Stimulated activated CD8-positive, alpha-beta memory T cell treated with anti-CD3 and anti-CD28 coated beads, Interleukin-7, amount 100 ng/mL, for 24 hours (primary cell): ENCODE measurements around the gene CCDC3.
"Not testable (repeated sequence)": the region's sequence is repeated elsewhere in the genome, so short reads cannot be mapped to it uniquely, and the experiment has no call there.

Source experiments
- DNase-seq: peaks from one replicate; pipeline ENCODE4 v3.0.0-alpha.2; 2020; ENCODE audit warnings: low read depth

The CCDC3 gene

GRCh38 chr10:12880423-12880822, 121.1 kb downstream of the CCDC3 start:
- no peak for DNase-seq

DNA sequence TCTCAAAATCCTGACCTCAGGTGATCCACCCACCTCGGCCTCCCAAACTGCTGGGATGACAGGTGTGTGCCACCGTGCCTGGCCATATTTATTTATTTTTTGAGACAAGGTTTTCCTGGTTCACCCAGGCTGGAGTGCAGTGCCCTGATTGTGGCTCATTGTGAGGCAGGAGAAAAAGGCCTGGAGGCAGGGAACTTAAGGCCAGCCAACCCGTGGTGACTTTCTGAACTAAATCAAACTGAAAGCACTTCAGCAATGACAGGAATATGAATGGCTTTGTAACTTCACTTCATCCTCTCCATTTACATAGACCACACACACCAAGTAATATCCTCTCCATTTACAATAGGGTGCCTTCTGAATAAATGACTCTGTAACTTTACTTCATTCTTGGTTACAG, 124.4 kb downstream of the CCDC3 start:
- no peak for DNase-seq

GRCh38 chr10:12876266-12876665, 125.2 kb downstream of the CCDC3 start:
- DNase-seq, result no peak

DNA sequence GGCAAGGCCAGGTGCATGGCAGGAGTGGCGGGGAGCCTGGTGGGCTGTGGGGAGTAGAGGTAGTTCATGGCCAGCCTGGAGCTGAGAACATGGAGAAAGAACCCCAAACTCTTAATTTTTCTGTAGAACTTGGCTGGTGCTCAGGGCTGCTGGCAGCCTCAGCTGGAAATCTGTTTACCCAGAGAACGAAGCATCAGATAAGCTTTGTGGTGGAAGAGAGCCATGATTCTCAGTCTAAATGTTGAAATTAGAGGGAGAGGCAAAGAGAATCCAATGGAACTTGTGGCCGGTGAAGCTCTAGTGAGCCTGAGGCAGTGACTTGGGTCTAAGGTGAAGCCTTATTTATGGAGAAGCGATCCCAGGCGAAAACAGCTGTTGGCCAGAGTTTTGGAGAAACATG, 126.4 kb downstream of the CCDC3 start:
- DNase-seq, result no peak

DNA sequence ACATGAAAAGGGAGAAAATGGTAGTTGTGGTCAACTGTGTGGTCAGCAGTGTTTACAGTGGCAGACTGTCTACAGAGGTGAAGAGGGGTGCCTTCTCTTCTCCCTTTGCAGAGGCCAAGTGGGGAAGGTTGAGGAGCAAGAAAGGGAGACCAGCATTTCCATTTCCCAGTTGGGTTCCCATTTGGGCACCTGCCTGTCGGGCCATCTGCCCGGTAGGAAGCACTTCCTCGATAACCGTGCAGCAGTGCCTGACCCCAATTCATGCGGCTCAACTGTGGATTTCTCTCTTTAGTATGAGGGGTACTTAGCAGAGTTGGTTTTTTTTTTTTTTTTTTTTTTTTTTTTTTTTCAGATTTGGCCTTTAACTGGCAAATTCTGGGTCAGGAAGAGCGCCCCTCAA, 127.0 kb downstream of the CCDC3 start:
- no peak for DNase-seq

DNA sequence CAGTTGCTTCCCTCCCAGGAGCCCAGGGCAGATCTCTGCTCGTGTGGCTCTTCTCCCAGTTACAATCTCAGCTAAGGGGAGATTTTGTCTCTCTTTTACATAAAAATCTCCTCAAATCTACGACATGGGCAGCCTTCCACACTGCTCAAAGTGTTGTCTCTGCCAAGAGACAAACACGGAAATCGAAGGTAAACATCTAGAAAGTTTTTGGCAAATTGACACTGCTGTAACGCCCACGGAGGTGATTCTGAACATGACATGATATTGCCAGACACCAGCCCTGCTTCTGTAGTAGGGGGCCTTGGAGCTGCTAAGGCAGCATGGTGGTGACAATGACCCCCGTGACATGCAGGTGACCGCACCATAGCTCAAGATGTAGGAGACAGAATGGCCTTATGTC, 128.3 kb downstream of the CCDC3 start:
- no peak for DNase-seq

- no peak for DNase-seq
These were observed 128.9 kb downstream of the CCDC3 start for GRCh38 chr10:12872577-12872976.

DNA sequence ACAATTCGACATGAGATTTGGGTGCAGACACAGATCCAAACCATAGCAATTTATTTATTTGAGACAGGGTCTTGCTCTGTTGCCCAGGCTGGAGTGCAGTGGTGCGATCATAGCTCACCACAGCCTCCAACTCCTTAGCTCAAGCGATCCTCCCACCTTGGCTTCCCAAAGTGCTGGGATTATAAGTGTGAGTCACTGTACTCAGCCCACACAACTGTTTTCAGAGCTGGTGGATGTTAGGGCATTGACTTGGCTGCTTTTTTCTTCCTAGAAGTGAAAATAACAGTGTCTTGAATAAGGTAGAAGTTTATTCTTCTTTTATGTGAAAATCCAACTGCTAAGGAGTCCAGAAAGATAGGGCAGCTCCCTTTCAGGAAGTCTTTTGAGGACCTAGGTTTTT, 132.1 kb downstream of the CCDC3 start:
- no peak for DNase-seq

DNA sequence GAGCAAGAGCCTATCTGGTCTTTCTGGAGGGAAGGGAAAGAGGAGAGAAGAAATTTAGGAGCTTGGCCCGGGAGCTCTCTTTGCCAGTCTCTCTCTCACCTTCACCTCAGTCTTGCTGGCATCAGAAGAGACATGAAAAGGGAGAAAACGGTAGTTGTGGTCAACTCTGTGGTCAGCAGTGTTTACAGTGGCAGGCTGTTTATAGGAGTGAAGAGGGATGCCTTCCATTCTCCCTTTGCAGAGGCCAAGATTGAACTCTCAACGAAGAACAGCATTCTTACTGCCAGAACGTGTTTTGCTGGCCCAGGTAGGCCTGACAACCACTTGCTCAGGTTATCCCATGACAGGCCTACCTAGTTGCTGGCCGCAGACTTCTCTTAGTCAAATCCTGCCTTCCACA, 133.3 kb downstream of the CCDC3 start:
- no peak for DNase-seq

DNA sequence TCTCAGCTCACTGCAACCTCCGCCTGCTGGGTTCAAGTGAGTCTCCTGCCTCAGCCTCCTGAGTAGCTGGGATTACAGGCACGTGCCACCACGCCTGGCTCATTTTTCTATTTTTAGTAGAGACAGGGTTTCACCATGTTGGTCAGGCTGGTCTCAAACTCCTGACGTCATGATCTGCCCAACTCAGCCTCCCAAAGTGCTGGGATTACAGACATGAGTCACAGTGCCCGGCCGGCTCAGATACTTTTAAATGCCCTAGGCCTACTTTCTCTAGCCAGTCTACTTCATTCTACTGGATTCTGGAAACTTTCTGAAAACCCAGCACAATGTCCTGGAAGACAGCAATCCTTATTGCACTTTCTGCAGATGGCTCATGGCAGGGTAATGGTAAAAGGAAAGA, 136.0 kb downstream of the CCDC3 start:
- DNase-seq, result not testable (repeated sequence)

GRCh38 chr10:12862459-12862858, 139.1 kb downstream of the CCDC3 start:
- no peak for DNase-seq

GRCh38 chr10:12854988-12855387, 146.5 kb downstream of the CCDC3 start:
- no peak for DNase-seq

DNA sequence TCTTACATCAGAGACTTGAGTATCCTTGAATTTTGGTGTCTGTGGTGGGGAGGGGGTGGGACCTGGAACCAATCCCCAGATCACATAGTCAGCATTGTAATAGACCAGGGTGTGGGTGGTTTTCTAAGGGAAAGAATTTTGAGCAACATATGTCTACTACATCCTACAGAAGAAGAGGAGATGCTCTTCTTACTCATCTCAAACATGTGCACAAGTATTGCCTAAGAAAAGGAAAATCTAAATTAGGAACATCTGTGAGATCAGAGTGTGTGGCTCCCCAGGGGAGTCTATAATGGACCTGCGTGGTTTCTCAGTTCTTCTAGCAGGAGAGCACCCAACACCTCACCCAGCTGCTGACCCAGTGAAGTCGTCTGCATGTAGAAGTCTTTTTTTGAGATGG, 148.8 kb downstream of the CCDC3 start:
- no peak for DNase-seq

GRCh38 chr10:12849319-12850181, 152.0 kb downstream of the CCDC3 start:
- no peak for DNase-seq

DNA sequence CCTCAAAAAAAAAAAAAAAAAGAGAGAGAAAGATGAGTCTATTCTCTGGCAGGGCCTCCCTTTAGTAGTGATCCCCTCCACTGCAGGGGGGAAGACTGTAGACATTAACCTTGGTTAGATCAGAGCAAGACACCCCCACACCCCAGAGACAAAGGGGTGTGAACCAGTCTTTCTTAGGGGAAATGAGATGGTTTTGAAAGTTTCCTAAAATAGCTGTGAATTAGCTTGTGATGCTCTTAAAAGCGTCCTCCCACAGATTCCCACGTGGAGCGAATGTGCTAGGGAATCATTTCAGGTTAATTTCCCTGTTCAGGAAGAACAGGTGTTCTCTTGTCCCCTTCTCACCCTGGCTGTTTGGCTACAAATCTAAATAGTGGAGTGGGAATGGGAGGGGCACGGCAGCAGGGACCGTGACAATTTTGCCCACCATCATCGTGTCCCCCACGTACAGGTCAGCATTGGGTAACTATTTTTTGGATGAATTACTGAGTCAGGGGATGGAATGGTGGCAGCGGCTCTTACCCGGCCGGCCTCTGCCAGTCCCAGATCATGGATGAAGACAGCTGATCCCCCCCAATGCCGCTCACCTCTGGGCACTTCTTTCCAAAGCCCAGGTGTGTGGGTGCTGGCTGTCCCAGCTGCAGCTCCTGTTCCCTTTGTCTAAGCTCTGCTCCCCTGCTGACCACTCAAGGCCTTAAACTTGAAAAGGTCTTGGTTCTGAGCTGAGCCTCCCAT, 152.9 kb downstream of the CCDC3 start:
- DNase-seq, result no peak

GRCh38 chr10:12847361-12847975, 154.0 kb downstream of the CCDC3 start:
- no peak for DNase-seq

DNA sequence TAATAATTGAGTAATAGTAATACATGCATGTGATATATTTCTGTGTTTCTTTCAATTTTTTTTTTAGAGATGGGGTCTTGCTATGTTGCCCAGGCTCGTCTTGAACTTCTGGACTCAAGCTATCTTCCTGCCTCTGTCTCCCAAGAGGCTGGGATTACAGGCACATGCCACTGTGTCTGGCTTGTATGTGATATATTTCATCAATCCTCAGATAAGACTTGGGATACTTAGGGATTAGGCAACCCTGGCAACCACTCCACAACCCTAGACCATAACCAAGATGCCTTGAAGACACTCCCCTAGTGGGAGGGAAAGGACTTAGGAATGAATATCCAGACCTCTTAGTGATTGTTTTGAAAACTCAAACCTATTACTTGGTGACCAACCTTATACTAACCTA, 154.8 kb downstream of the CCDC3 start:
- DNase-seq, result no peak
